ENCODE data around the gene METTL25B. TPM values are rescaled to one million over a fixed set of nuclear protein-coding genes. Genes with fewer than 3 reads are reported as not detected.

Gene METTL25B
- total RNA-seq, 3 donors from 2014 or later: 15.5 to 41.3 (median 30.2) TPM

- H3K27ac ChIP-seq: peak overlapping the region; percentile 66 to 68
- TF ChIP-seq POLR2A (IDR thresholded peaks at IDR 0.05) (no peak), POLR2AphosphoS5 (IDR thresholded peaks at IDR 0.05) (no peak)
- TF ChIP-seq, protein P1, sequence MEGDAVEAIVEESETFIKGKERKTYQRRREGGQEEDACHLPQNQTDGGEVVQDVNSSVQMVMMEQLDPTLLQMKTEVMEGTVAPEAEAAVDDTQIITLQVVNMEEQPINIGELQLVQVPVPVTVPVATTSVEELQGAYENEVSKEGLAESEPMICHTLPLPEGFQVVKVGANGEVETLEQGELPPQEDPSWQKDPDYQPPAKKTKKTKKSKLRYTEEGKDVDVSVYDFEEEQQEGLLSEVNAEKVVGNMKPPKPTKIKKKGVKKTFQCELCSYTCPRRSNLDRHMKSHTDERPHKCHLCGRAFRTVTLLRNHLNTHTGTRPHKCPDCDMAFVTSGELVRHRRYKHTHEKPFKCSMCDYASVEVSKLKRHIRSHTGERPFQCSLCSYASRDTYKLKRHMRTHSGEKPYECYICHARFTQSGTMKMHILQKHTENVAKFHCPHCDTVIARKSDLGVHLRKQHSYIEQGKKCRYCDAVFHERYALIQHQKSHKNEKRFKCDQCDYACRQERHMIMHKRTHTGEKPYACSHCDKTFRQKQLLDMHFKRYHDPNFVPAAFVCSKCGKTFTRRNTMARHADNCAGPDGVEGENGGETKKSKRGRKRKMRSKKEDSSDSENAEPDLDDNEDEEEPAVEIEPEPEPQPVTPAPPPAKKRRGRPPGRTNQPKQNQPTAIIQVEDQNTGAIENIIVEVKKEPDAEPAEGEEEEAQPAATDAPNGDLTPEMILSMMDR (IDR thresholded peaks at IDR 0.05): no peak
- no peaks in the 10 kb centered on the region for H3K27me3 ChIP-seq
- no peaks in the 10 kb centered on the region for H3K9me3 ChIP-seq
- H3K4me3 ChIP-seq: no peak overlapping the region
- no peak for DNase-seq (ENCODE audit: low spot score in 2 of 2)
- intact Hi-C loops (cut with DNase I; ENCODE audit: low total_unique reads): no loop called here
- H3K36me3 ChIP-seq: no peaks in the 10 kb centered on the region
- peaks cover 15 to 19% of the 10 kb centered on the region in 2 donors for H3K4me1 ChIP-seq
These were observed 27.3 kb upstream of the METTL25B start for GRCh38 chr1:156700736-156701531.

DNA sequence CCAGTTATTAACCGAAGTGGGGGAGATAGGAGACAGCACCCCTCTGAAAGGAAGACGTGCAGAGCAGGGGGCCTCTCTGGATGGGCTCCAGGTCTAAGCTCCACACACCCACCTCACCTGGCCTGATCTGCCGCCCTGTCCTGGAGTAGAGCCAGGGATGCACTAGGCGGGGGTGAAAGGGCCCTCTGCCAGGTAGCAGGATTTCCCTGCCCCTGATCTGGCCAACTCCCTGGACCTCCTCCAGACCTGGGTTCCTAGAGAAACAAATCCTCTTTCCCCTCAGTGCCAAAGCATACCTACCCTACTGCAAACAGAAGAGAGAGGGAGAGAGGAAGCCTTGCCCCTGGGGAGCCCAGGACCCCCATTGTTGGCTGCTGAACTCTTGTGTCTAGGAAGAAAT, 24.9 kb upstream of the METTL25B start:
- H3K36me3 ChIP-seq: no peaks in the 10 kb centered on the region
- DNase-seq (ENCODE audit: low spot score in 2 of 2): no peak
- intact Hi-C loops (cut with DNase I; ENCODE audit: low total_unique reads): no loop called here
- peaks cover 30 to 34% of the 10 kb centered on the region in 2 donors for H3K4me1 ChIP-seq
- H3K4me3 ChIP-seq: peak overlapping the region in 2 of 3 donors; percentile 54 to 72
- peak overlapping the region; percentile 92 to 94 for H3K27ac ChIP-seq
- H3K27me3 ChIP-seq: no peaks in the 10 kb centered on the region
- TF ChIP-seq, protein P1 (IDR thresholded peaks at IDR 0.05): no peak
- no peak for TF ChIP-seq POLR2AphosphoS5 (IDR thresholded peaks at IDR 0.05)
- TF ChIP-seq POLR2A (IDR thresholded peaks at IDR 0.05): no peak
- no peaks in the 10 kb centered on the region for H3K9me3 ChIP-seq

DNA sequence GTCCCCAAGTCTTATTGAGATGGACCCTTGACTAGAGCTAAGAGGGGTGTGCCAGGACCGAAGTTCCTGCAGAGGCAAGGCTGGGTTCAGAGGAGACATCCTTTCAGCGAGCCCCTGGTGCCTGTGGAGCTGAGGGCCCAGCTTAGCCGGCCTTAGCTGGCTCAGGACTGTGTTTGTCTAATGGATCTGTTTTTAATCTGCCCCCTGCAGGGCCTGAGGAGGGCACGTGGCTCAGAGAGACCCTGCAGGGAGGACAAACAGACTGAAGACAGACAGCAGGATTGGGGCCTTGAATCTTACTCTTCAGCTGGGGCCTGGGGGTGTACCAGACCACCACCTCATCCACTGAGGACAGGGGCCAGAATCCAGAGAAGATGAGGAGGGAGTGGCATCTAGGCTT, 24.5 kb upstream of the METTL25B start:
- TF ChIP-seq, protein P1 (IDR thresholded peaks at IDR 0.05): no peak
- TF ChIP-seq POLR2A (IDR thresholded peaks at IDR 0.05): no peak
- no peak for TF ChIP-seq POLR2AphosphoS5 (IDR thresholded peaks at IDR 0.05)
- peak overlapping the region in 2 of 3 donors; percentile 54 to 72 for H3K4me3 ChIP-seq
- no peaks in the 10 kb centered on the region for H3K27me3 ChIP-seq
- H3K4me1 ChIP-seq: peaks cover 30 to 38% of the 10 kb centered on the region in 2 donors
- no peaks in the 10 kb centered on the region for H3K36me3 ChIP-seq
- H3K9me3 ChIP-seq: no peaks in the 10 kb centered on the region
- H3K27ac ChIP-seq: peak overlapping the region; percentile 92 to 94
- intact Hi-C loops (cut with DNase I; ENCODE audit: low total_unique reads): no loop called here
- no peak for DNase-seq (ENCODE audit: low spot score in 2 of 2)

GRCh38 chr1:156704166-156704711, 24.0 kb upstream of the METTL25B start:
- DNase-seq (ENCODE audit: low spot score in 2 of 2): no peak
- Histone ChIP-seq H3K27ac (peak overlapping the region; percentile 92 to 94), H3K4me1 (peaks cover 32 to 43% of the 10 kb centered on the region in 2 donors), H3K27me3 (no peaks in the 10 kb centered on the region), H3K9me3 (no peaks in the 10 kb centered on the region), H3K4me3 (peak overlapping the region; percentile 42 to 72 (median 54)), H3K36me3 (no peaks in the 10 kb centered on the region)
- TF ChIP-seq, protein P1 (IDR thresholded peaks at IDR 0.05): no peak
- TF ChIP-seq POLR2A (IDR thresholded peaks at IDR 0.05) (no peak), POLR2AphosphoS5 (IDR thresholded peaks at IDR 0.05) (no peak)
- intact Hi-C loops (cut with DNase I; ENCODE audit: low total_unique reads): no loop called here

DNA sequence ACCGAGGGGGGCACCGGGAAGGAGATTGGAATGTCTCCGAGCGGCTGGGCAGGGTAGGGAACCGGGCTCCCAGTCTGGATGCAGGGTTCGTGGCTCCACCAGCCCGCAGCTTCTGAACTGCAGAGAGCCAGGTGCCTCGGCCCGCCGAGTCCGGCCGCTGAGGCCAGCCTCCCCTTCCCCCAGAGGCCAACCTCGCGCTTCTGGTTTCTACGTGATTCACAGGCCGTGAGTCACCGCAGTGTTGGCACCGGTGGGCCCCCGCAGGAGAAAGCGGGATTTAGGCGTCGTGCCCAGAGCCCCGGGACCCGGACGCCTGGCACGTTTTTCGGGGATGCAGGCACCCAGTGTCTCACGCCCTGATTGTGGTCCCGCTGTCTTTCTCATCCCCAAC, 23.3 kb upstream of the METTL25B start:
- H3K27ac ChIP-seq: peak overlapping the region; percentile 92 to 94
- intact Hi-C loops (cut with DNase I; ENCODE audit: low total_unique reads): no loop called here

More for the DNA sequence above, 23.3 kb upstream of the METTL25B start:
- peak; percentile 46 to 78 for DNase-seq (ENCODE audit: low spot score in 2 of 2)
- TF ChIP-seq, protein P1 (IDR thresholded peaks at IDR 0.05): no peak
- TF ChIP-seq POLR2AphosphoS5 (IDR thresholded peaks at IDR 0.05): peak; percentile 46 to 75 (median 57)
- peaks cover 39 to 50% of the 10 kb centered on the region in 2 donors for H3K4me1 ChIP-seq
- no peaks in the 10 kb centered on the region for H3K36me3 ChIP-seq
- peak overlapping the region; percentile 42 to 72 (median 54) for H3K4me3 ChIP-seq
- no peaks in the 10 kb centered on the region for H3K9me3 ChIP-seq
- H3K27me3 ChIP-seq: no peaks in the 10 kb centered on the region
